Stimulated activated CD4-positive, alpha-beta T cell treated with anti-CD3 and anti-CD28 coated beads, Interleukin-2, amount 100 ng/mL, for 4 hours (primary cell): ENCODE results near the gene RYR1.

Source experiments
- DNase-seq: peaks from one replicate; pipeline ENCODE4 v3.0.0-alpha.2; 2020; ENCODE audit warnings: low read depth

Gene RYR1

DNA sequence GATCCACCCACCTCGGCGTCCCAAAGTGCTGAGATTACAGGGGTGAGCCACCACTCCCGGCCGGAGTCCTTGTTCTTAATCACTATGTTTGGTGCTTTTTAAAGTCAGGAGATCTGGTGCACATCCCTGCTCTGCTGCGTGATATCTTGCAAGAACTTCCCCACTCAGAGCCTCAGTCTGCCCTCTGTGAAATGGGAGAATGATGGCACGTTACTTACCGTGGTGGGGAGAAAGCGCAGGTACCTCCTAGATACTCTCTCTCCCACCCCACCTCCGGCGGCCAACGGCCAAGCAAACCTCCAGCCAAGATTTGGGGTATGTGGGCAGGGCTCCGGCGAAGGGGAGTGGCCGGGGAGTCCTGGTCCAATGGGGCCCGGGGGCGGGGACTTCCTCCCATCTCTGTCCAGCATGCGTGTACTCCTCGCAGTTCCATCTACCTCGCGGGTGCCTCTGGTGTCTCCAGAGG is at the start of gene RYR1:
TSS of gene RYR1 (plus strand) at position 424 of the 466 bp plus-strand sequence. CDS start 139 bp downstream, outside the sequence.
- DNase-seq, result no peak

DNA sequence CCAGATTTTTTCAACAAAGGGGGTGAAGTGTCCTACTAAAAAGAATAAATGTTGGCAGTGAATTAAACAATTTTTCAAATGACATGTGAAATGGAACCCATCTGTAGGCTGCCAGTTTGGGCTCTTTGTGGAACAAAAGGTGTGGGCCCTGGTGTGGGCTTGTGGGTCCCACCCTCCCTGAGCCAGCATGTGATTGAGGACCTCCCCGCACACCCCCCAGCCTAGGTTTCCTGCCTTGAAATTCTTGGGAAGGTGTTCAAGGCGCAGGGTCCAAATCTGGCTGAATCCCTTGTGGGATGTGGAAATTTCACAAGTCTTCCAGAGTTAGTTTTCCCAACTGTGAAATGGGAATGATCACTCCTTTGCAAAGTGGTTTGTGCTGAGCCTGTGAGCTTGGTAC is 49.7 kb upstream of the RYR1 start:
- no peak for DNase-seq

DNA sequence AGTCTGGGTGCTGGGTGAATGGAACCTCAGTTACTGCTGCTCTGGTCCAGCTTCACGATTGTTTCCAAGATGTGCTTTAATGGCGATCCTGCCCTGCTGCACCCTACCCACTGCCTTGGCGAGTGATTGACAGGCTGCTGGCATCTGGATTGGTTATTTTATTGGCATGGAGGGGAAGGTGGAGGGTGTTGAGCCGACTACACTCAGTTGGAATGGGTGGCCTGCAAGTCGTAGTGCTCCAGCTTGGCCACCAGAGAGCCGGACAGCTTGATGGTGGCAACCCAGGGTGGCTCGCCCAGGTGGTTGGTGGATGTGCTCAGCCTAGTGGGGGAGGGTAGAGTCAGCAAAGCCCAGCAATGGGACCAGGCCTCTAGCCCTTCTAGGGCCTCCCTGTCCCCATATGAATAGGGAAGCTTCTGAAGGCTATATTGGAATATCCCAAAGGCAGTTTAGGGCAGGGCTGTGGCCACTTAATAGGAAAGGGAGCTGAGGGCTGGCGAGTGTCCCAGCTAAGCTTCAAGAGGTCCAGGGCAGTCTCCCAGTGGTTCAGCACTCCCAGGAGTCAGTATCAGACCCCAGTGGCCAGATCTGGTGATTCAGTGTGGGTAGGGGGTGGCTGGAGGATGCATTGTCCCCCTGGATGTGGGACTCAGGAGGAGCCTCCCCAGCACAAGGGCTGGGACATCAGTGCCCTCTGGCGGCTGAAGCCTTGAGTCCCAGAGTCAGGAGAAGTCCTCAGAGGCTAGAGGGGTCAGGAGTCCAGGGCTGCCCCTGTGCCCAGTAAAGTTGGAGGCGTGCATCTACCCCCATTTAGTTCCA is 49.1 kb upstream of the RYR1 start:
- no peak for DNase-seq

DNA sequence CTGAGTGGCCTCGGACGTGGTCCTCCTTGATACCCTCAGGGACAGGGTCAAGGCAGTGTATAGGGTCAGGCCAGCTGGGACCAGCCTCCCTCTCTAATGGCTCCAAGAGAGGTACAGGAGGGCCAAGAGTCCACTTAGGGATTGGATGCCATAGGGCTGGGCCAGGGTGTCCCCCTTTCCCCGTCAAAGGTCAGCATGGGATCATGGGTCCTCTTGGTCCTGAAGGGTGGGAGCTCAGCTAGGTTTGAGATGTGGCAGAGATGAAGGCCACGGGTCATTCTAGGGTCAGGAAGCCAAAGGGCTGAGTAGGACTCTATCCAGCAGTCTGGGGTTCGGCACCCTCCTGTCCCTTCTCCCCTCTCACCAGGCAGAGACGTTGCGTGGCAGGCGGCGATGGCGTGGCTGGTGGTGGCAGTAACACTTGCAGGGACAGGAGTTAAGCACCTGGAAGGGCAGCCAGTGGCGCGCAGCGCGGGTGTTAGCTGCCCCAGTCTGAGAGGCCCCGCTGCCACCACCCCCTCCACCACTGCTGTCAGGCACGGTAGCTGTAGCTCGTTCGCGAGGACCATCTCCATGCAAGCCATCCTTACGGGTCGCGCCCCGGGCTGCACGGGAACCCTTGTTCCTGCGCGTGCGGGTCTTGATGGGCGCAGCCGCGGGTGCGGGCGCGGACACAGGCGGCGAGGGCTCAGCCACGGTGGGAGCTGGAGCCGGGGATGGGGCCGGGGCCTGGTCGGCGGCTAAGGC is 48.3 kb upstream of the RYR1 start:
- no peak for DNase-seq

DNA sequence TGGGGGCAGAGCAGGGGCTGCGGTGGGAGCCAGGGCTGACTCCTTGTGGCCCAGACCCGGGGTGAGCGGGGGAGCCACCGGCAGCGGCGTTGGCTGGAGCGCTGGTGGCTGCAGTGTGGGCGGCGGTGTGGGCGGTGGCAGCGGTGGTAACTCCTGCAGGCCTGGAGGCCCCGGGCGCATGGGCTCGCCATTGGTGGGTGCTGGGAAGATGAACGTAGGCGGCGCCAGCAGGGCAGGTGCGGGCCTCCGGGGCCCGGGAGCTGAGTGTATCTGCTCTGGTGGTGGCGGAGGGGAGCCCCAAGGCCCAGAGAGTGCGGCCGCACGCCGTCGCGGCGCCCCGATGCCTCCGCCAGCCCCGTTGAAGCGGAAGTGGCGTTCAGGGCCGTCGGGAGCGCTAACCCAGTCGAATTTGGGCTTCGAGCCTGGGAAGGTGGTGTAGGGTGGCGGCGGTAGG is 47.7 kb upstream of the RYR1 start:
- DNase-seq, result no peak

DNA sequence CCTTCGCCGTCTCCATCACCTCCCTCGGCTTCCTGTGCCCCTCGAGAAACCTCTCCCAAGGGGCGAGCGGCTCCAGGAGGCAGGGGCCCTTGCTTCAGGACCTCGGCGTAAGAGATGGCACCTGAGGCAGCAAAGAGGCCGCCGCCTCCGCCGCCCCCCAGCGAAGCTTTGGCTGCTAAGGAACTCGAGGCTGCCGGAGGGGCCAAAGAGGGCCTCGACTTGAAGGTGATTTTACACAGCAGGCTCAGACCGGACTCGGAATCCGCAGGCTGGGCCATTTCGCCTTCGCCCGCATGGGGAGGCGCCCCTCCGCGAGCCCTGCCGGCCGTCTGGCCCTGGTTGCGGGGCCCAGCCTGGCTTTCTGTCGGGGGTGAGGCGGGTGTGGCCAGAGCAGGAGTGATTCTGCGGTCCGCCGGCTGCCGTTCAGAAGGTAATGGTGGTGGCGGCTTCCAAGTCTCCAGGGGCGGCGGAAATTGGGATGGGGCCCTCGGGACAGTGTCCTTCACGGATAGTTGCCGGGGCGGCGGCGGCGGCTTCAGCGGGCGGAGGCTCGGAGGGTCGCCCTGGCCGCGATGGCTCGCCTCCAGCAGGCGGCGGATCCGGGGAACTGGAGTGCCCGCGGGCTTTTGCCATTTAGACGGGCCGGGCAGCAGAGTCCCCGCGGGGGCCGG is 47.1 kb upstream of the RYR1 start:
- no peak for DNase-seq

DNA sequence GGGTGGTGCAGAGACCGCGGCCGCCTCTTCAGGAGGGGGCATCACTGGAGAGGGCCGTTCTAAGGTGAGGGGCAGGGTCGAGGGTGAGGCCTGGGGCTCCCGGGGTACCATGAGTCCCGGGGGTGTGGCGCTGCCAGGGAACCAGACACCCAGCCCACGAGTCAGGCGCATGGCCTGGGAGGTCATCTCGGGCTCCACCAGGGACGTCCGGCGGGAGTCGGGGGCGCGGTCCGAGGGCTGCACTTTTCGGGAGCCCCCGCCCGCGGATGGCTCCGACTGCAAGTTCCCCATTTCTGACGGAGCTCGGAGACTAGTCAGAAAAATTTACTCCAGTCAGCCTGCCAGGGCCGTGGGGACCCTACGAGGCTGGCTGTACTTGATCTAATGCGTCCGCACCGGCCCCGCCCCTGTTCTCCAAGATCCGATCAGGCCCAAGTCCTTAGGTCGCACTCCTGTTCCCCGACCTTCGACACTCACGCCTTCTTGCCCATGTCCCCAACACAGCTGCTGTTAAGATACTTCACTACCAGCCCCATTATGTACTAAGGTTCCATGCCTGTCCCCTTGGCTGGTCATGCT is 46.4 kb upstream of the RYR1 start:
- DNase-seq, result no peak

DNA sequence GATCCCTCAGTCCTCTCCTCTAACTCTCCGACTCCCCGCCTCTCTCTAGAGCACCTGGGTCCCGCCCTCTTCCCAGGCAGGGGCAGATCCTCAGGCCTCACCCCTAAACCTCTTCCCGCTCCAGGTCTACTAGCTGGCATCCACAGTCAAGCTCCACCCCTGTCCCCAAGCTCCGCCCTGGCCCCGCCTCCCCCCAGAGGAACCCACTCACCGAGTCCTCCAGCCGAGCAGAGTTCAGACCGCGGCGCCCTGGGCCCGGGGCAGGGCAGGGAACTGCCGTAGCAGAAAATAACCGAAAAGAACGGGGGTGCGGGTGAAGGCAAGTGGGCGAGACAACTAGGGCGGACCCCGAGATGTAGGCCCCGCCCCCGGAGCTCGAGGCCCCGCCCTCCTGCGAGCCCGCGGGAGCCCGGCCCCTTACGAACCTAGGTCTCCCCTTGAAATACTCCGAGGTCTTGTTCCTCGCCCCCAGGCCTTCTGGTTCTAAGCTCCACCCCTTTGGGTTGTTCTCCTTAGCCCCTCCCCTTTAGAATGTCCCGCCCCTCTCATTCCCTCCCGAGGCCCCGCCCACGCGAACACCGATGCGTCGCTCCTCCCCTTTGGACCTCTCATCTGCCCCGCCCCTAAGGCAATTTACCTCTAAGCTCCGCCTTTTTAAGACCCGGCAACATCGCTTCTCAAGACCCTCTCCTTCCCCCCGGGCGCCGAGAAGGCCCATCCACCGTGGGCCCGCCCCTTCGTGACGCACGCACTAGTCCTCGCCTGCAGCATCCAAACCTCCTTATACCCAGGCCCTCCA is 45.7 kb upstream of the RYR1 start, which contains the start of gene GGN:
TSS of gene GGN (minus strand) at position 485 of the 799 bp plus-strand sequence. CDS start 773 bp downstream, outside the sequence.
- DNase-seq, result peak; percentile 72

DNA sequence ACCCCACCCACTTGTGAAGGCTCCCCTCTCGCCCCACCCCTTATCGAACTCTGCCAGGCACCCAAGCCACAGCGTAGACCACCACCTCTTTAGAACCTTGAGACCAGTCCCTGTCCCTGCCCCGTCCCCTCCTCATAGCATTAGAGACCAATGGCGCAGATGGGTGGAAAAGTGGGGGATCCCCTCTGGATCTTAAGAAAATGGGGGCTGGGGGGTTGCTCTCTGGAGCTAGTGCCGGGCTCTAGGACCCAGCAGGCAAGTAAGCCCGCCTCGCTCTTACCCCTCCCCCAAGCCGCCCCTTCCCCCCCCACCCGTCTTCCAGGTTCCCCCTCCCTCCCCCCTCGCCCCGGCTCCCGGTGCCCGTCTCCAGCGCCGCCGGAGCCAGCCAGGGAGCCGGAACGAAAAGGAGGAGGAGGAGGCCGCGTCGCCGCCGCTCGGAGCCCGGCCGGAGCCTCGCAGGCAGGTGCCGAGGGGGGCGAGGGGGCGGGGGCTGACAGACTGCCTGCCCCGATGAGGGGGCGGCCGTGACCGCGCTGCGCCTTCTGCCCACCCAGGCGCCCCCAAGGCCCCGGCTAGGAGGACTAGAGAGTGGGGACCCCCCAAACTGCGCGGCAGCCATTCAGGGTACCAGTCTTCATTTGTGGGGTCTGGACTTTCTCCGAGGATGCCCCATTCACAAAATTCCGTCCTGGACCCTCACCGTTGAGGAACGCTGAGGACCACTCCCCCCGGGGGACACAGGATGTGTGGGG is 45.0 kb upstream of the RYR1 start, which contains the start of gene SPRED3:
TSS of gene SPRED3 (plus strand) at position 349 of the 752 bp plus-strand sequence. CDS start 1,606 bp downstream, outside the sequence.
- no peak for DNase-seq

DNA sequence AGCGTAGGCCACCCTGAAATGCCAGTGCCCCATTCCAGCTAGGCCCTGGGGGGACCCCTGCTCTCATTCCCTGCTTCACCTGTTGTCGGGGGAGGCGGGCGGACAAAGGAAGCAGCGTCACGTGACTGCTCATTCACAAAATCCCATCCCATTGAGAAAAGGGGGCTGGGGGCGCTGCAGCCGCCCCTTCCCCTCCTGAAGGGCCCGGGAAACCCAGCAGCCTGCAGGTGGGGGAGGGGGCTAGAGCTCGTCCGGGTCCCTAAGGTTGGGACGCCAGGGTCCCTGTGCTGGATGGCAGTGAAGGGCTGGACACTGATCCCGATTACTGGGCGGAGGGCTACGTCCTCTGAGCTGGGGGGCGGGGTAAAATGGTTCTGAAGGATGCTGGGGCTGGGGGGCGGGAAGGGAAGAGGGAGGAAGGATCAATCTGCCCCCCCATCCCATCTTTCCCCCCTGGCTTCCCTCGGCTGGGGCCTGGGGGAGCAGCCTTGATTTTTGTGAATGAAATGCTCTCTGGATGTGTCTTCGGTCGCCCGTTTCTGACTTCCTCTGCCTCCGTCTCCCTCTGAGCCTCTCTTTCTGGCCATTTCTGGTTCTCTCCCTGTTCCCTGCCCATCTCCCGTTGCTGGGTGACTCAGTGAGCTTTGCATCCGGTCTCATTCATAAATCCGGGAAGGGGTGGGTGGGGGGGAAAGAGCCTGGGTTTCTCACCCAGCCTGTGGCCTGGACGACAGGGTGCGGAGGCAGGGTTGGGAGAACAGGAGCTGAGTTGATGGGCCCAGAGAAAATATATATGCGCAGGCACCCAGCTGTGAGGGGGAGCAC is 44.2 kb upstream of the RYR1 start:
- no peak for DNase-seq

DNA sequence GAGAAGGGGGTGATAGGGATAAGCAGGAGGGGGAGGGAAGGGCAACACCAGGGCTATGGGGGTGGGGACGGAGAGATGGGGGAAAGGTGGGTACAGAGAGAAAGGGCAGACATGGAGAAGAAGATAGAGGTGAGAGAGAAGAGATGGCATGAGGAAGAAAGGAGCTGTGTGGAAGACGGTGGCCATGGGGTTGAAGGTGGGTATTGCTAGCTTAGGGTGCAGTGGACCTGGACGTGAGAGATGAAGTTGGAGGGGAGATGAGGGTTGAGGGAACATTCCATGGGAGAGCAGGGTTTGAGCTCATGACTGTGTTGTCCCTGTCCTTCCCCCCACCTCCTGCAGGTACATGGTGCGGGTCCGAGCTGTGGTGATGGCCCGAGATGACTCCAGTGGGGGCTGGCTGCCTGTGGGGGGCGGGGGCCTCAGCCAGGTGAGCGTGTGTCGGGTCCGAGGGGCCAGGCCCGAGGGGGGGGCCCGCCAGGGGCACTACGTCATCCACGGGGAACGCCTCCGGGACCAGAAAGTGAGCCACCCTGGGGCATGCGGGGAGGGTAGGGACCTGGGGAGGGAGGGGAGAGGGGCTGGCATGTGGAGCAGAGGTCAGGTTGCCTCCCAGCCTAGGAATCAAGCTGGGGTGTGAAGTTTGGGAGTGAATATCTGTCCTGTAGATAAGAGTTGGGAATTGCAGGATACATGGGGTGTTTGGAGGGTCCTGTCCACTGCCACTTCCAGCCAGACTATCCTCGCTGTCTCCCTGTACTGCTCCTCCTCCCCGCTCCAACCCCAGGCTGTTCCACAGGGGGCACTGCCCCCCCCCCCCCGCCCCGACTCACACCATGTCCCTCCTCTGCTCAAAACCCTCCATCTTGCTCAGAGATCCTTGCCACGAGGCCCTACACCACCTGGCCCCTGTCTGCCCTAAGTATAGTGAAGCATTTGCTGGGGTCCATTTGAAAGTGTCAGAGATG is 43.2 kb upstream of the RYR1 start:
- DNase-seq, result no peak

DNA sequence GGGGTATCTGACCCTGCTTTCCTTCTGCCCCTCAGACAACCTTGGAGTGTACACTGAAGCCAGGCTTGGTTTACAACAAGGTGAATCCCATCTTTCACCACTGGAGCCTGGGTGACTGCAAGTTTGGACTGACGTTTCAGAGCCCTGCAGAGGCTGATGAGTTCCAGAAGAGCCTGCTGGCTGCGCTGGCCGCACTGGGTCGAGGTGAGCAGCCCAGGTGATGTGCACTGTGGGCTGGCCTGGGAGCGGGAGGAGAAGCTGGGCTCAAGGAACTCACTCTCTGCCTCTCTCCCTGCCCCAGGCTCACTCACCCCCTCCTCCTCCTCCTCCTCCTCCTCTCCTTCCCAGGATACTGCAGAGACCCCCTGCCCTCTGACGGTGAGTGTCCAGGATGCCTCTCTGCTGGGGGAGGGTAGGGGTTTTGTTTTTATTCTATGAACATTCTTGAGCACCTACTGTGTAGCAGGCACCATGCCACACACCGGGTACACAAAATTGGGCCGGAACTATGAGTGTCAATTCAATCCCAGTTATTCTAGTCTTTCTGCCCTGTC is 41.5 kb upstream of the RYR1 start:
- no peak for DNase-seq

DNA sequence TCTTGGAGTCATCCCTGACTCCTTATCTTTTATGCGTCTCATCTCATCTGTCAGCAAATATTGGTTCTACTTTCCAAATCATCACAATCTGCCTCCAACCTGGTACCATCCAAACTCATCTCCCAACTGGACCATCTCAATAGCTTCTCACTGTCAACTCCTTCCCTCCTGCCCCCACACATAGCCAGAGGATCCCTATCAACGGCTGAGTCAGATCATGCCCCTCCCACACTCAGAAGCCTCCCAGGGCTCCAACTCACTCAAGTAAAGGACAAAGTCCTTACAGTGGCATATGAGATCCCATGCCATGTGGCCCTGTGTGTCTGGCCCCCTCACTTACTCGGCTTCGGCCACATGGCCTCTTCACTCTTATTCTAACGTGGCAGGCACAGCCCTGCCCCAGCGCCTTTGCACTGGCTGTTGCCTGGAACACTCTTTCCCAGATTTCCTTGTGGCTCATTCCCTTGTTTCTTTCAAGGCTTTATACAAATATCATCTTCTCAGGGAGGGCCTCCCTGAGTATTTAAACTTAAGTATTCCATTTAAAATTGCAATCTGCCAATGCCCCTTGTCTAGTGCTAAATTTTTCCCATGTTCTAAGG is 40.7 kb upstream of the RYR1 start:
- DNase-seq, result no peak

DNA sequence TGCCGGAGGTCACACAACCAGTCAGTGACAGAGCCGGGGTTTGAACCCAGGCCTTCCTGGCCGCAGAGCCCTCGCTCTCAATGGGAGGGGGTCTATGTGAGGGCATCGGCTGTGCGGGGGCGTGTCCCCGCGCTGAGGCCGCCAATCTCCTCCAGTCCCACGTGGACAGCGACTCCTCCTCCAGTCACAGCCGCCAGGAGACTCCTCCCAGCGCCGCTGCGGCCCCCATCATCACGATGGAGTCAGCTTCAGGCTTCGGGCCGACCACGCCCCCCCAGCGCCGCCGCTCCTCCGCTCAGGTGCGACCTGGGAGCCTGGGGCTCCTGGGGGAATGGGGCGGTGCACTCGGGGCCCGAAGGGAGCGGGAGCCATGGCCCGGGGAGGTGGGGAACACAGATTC is 39.0 kb upstream of the RYR1 start:
- DNase-seq, result peak; percentile 51

DNA sequence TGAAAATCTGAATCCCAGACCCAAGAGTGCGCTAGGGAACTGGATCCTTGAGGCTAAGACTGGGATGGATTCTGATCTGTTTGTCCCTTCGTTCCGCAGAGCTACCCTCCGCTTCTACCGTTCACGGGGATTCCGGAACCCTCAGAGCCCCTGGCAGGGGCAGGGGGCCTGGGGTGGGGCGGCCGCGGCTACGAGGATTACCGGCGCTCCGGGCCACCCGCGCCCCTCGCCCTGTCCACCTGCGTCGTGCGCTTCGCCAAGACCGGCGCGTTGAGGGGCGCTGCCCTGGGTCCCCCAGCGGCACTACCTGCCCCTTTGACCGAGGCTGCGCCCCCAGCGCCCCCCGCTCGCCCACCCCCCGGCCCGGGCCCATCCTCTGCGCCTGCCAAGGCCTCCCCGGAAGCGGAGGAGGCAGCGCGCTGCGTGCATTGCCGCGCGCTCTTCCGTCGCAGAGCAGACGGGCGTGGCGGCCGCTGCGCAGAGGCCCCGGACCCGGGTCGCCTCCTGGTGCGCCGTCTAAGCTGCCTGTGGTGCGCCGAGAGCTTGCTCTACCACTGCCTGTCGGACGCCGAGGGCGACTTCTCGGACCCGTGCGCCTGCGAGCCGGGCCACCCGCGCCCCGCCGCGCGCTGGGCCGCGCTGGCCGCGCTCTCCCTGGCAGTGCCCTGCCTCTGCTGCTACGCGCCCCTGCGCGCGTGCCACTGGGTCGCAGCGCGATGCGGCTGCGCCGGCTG is 37.9 kb upstream of the RYR1 start:
- peak; percentile 31 for DNase-seq

DNA sequence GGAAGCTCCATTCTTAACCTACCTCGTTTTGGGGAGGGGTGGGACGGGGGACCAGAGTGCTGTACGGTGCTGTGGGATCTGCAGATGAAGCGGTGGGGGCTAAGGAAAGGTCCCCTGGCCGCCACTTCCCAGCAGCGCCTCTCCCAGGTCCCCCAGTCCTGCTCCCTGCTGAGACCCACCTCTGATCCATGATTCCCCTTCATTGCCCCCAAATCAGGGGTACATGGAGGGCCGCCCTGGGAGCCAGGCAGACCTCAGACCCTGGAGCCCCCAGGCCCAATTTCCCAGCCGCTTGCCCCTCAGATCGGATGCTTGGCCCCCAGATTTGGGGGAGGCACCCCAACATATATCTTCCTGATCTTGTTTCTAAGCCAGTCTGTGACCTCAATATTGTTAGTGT is 34.4 kb upstream of the RYR1 start:
- DNase-seq, result no peak

DNA sequence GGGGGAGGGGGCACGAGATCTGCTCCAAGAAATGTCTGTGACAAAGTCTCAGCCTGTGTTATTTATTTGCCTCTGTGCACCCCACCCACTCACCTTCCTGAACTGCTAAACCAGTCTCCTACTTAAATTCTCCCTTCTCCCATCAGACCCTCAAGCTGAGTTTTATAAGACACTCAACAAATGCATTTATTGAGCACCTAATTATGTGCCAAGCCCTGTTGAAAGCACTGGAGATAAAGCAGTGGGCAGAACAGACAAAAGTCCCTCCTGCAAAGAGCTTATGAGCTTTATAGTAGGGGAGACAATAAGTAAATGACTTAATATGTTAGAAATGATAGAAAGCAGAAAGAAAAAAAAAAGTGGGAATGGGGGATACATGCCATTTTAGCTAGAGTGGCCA is 34.0 kb upstream of the RYR1 start:
- DNase-seq, result no peak
